ENCODE results near the gene NUDT3. TPM values are rescaled to one million over a fixed set of nuclear protein-coding genes. Genes with fewer than 3 reads are reported as not detected.

The NUDT3 gene
- total and polyA plus RNA-seq, 9 of the 15 experiments (the other 6 are each of a cell fraction or from before 2014, with no cell fraction given), result 5.4 to 81.2 (median 56.4) TPM

GRCh38 chr6:34277763-34278112, 114.7 kb downstream of the NUDT3 start (continued):
- no peak for TF ChIP-seq ZNF589 (CRISPR knock-in tag; IDR thresholded peaks at IDR 0.05; ENCODE audit: low read depth)
- no peak for TF ChIP-seq ZNF146 (CRISPR knock-in tag; IDR thresholded peaks at IDR 0.05; ENCODE audit: unreplicated experiment)
- TF ChIP-seq PTRF (tag; IDR thresholded peaks at IDR 0.05), result no peak
- no peak for TF ChIP-seq RBM34 (IDR thresholded peaks at IDR 0.05; ENCODE audit: borderline replicate concordance, insufficient read depth, low read length)
- 0 out of 2 replicates have a peak, but pooled peaks have one; percentile 6 for TF ChIP-seq THAP12 (CRISPR knock-in tag; IDR thresholded peaks at IDR 0.05)
- TF ChIP-seq ZNF830 (CRISPR knock-in tag; IDR thresholded peaks at IDR 0.05), result no peak
- TF ChIP-seq PML (IDR thresholded peaks at IDR 0.05; ENCODE audit: low read length), result 0 out of 2 replicates have a peak, but pooled peaks have one; percentile 15
- no peak for TF ChIP-seq ZNF174 (CRISPR knock-in tag; IDR thresholded peaks at IDR 0.05)
- TF ChIP-seq ESRRA (IDR thresholded peaks at IDR 0.05; ENCODE audit: borderline replicate concordance, low read depth), result no peak
- TF ChIP-seq SUPT5H (IDR thresholded peaks at IDR 0.05), result no peak
- 0 out of 2 replicates have a peak, but pooled peaks have one; percentile 13 for TF ChIP-seq ATF6 (CRISPR knock-in tag; IDR thresholded peaks at IDR 0.05)
- TF ChIP-seq CAMTA2 (CRISPR knock-in tag; conservative IDR thresholded peaks at IDR 0.05), result no peak
- 0 out of 2 replicates have a peak, but pooled peaks have one; percentile 12 for TF ChIP-seq POLR2A (conservative IDR thresholded peaks at IDR 0.05)
- peak; percentile 15; the same call in 1 of the 2 replicates for TF ChIP-seq HDAC2 (IDR thresholded peaks at IDR 0.05)
- 0 out of 2 replicates have a peak, but pooled peaks have one; percentile 5 for TF ChIP-seq TOE1 (IDR thresholded peaks at IDR 0.05; ENCODE audit: borderline replicate concordance)
- no peak for TF ChIP-seq TOE1 (CRISPR knock-in tag; IDR thresholded peaks at IDR 0.05; ENCODE audit: borderline replicate concordance, low read depth)
- peak; percentile 6; the same call in 1 of the 2 replicates for TF ChIP-seq MYC (IDR thresholded peaks at IDR 0.05; ENCODE audit: low read depth, low read length)
- TF ChIP-seq MYC (CRISPR knock-in tag; IDR thresholded peaks at IDR 0.05; ENCODE audit: borderline replicate concordance, low read depth), result 0 out of 2 replicates have a peak, but pooled peaks have one; percentile 60
- no peak for TF ChIP-seq NR0B1 (IDR thresholded peaks at IDR 0.05; ENCODE audit: partially characterized antibody)
- no peak for TF ChIP-seq TAF9B (IDR thresholded peaks at IDR 0.05; ENCODE audit: partially characterized antibody)
- peak in 1 of 2 experiments; percentile 1; a peak in 1 of 4 replicates for TF ChIP-seq RCOR1 (IDR thresholded peaks at IDR 0.05; ENCODE audit: borderline replicate concordance in 1 of 2, low read depth in 2 of 2, low read length in 2 of 2)
- peak; percentile 9; the same call in 1 of the 2 replicates for TF ChIP-seq CTBP1 (IDR thresholded peaks at IDR 0.05; ENCODE audit: borderline replicate concordance)
